ENCODE measurements around the gene PSMD7.
"Not testable (repeated sequence)": the region's sequence is repeated elsewhere in the genome, so short reads cannot be mapped to it uniquely, and the experiment has no call there.

Gene PSMD7

DNA sequence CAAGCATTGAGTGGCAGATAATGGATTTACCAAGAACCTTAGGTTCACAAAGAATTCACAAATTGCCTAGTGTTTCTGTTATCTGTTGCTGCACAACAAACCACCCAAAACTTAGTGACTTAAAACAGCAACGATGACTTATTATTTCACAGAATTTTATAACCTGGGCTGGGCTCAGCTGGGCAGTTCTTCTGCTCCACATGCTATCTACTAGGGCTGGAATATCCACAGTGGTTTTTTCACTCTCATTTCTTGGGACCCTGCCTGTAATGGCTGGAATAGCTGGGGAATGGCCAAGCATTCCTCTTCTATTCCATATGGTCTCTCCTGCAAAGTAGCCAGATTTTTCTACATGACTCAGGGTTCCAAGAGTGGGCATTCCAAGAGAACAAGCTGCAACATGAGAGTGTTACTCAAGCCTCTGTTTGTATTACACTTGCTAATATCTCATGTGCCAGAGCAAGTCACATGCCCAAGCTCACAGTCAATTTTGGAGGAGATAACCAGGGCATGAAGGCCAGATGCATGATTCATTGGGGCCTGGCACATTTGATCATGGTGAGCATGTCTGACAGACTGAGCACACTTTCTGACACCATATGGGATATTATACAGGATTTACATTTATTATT lies 4.9 kb upstream of the PSMD7 start:
- in situ Hi-C loops (cut with MboI; ENCODE audit: low sequenced_read_pairs), result no loop called here

- in situ Hi-C loops (cut with MboI; ENCODE audit: low sequenced_read_pairs), result no loop called here
These were observed 546 bp upstream of the PSMD7 start for GRCh38 chr16:74296104-74296431.

- in situ Hi-C loops (cut with MboI; ENCODE audit: low sequenced_read_pairs), result no loop called here
These were observed 591 bp downstream of the PSMD7 start for GRCh38 chr16:74297145-74297665.

DNA sequence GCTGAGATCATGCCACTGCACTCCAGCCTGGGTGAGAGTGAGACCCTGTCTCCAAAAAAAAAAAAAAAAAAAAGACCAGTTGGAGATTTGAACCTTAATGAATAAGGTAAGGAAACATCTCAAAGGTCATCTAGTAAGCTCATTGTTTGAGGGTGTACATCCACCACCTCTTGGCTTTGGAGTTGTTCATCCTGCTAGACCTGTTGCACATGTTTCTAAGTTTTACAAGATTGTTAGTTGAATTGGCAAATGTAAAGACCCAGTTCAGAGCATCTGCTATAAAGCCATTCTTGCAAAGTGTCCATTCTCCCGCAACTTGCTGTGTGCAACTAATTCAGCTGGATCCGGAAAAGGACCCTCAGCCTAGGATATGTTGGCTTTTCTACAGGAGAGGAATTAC lies 1.5 kb downstream of the PSMD7 start:
- in situ Hi-C loops (cut with MboI; ENCODE audit: low sequenced_read_pairs), result no loop called here

DNA sequence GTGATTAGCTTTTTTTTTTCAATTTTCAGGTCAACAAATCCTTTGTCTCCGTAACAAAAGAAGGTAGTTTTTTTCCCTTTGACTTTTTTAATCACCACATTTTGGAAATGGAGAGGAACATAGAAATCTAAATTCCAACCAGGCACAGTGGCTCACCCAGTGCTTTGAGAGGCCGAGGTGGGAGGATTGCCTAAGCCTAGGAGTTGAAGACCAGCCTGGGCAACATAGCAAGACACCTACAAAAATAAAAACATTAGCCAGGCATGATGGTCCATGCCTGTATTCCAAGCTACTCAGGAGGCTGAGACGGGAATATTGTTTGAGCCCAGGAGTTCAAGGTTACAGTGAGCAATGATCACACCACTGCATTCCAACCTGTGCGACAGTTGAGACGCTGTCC lies 5.7 kb downstream of the PSMD7 start:
- in situ Hi-C loops (cut with MboI; ENCODE audit: low sequenced_read_pairs), result no loop called here

GRCh38 chr16:74304164-74304834 lies 7.7 kb downstream of the PSMD7 start:
- in situ Hi-C loops (cut with MboI; ENCODE audit: low sequenced_read_pairs), result no loop called here

DNA sequence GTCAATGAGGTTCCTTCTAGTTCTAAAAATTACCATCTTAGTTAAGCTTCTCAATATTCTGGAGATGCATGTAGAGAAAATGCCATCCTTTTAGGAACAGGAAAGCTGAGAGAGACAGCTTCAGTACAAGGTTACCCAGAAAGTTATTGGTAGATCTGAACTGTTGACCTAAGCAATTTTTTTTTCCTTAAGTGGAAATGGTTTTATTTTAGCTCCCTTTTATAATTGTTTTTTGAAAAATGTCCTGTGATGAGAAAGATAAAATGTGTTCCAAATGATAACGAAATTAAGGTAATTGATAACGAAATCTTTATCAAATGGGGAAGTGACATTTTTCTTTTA lies 8.2 kb downstream of the PSMD7 start:
- in situ Hi-C loops (cut with MboI; ENCODE audit: low sequenced_read_pairs), result no loop called here

DNA sequence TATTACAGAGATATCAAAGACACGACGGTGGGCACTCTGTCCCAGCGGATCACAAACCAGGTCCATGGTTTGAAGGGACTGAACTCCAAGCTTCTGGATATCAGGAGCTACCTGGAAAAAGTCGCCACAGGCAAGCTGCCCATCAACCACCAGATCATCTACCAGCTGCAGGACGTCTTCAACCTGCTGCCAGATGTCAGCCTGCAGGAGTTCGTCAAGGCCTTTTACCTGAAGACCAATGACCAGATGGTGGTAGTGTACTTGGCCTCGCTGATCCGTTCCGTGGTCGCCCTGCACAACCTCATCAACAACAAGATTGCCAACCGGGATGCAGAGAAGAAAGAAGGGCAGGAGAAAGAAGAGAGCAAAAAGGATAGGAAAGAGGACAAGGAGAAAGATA lies 8.7 kb downstream of the PSMD7 start:
- in situ Hi-C loops (cut with MboI; ENCODE audit: low sequenced_read_pairs), result no loop called here

DNA sequence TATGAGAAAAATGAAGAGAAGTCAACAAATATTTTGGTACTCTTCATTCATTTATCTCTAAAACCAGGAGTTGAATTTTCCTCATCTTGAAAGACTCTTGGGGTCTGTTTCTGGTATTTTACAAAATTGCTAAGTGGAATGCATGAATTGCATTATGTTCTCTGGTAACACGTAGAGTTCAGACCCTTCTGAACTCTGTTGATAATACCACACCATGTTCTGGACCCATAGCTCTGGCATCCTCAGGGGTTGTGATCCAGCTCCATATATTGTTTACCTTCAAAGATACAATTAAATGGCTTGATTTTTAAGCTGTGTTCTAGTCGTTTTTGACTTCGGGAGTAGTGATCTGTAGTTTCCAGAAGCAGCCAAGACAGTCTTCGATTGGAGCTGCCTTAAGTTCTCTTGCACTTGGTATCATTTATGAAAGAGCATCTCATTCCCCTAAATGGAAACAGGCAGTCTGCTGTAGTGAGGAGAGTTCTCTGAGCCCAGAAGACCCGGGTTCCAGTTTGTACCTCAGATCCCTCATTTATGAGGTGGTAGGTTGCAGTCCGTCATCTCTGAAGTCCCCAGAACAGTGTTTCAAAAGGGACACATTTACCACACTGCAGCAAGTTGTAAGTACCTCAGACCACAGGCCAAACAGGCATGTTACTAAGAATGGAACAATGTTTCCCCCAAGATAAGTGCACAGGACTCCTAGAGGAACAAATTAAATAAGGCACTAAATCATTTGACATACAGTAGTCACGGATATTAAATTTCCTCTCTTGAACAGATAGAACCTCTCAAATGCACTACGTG lies 9.6 kb downstream of the PSMD7 start:
- in situ Hi-C loops (cut with MboI; ENCODE audit: low sequenced_read_pairs), result no loop called here

GRCh38 chr16:74307383-74307782 lies 10.8 kb downstream of the PSMD7 start:
- in situ Hi-C loops (cut with MboI; ENCODE audit: low sequenced_read_pairs), result no loop called here

DNA sequence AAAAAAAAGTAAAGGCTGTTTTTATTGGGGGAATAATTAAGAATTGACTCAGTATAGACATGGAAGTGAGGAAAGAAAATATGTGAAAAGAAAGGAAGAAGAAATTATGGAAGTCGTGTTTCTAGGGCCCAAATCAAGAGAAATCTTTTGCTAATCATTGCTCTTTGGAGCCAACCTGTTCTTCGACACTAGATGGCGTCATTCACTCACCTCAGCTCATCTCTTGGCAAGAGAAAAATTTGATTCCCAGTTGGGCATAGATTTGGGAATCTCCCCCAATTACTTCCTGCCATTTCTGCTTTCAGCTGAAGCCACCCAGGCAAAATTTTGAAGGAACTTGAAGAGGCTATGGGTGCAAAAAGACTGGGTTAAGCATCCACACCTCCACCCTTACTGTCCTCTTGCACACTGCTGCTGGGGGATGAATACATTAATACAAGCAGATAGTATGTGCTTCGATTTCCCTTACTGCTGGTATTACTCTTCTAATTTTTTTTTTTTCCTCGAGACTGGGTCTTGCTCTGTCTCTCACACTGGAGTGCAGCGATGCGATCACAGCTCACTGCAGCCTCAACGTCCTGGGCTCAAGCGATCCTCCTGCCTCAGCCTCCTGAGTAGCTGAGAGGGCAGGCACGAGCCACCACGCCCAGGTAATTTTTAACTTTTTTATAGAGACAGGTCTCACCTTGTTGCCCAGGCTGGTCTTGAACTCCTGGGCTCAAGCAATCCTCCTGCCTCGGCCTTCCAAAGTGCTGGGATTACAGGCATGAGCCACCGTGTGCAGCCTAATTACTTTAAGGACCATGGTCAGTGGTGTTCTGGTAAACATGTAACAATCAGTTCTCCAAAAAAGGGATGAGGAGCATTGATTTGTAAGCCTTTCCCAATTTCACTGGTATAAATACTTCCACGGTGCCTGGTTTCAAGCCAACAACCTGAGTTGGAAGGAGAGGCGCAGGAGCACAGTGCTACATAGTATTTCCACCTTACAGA lies 13.5 kb downstream of the PSMD7 start:
- in situ Hi-C loops (cut with MboI; ENCODE audit: low sequenced_read_pairs), result no loop called here

DNA sequence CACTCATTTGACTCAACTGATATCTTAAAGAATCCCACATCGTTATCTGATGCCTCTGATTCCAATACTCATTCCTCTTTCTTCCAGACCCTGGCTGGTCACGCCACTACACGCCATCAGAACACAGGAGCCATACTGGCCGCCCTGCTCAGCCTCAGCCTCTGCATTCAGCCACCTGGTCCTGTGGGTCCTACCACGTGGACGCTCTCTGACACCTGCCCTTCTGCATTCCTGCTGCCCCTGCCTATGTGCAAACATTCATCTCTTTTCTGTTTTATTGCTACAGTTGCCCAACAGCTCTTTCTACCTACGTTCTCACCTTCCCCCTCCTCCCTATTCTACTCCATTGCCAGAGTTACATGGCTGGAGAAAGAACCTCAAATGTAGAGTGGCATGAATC lies 18.4 kb downstream of the PSMD7 start:
- in situ Hi-C loops (cut with MboI; ENCODE audit: low sequenced_read_pairs), result no loop called here

DNA sequence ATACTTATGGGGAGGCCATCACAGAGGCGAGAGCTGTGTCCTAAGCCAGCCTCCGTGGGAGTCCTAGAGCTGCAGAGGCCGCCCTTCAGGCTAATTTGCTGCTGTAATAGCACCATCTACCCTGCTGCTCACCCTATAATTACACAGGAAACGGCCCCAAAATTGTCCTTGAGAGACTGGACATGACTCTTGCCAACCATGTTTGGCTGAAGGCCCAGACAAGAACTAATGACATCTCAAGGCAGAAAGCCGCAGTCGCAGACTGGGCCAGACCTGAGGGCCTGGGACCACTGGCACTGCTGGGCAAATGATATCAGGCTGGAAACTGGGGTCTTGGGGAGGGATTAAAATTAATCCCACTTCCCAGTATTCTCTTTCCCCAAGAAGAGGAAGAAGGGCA lies 24.1 kb downstream of the PSMD7 start:
- in situ Hi-C loops (cut with MboI; ENCODE audit: low sequenced_read_pairs), result no loop called here

- in situ Hi-C loops (cut with MboI; ENCODE audit: low sequenced_read_pairs), result no loop called here
These were observed 24.7 kb downstream of the PSMD7 start for GRCh38 chr16:74321356-74321755.

DNA sequence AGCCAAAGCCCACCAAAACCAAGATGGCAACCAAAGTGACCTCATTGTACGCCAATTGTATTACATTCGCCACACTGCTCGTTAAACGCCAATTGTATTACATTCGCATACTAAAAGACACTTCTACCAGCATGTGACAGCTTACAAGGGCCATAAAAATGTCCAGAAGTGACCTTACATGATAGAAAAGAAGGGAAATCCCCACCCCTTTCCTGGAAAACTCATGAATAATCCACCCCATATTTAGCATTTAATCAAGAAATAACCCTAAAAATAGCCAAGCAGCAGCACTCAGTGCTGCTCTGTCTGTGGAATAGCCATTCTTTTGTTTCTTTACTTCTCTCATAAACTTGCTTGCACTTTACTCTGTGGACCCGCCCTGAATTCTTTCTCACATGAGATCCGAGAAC lies 25.7 kb downstream of the PSMD7 start:
- in situ Hi-C loops (cut with MboI; ENCODE audit: low sequenced_read_pairs), result no loop called here

DNA sequence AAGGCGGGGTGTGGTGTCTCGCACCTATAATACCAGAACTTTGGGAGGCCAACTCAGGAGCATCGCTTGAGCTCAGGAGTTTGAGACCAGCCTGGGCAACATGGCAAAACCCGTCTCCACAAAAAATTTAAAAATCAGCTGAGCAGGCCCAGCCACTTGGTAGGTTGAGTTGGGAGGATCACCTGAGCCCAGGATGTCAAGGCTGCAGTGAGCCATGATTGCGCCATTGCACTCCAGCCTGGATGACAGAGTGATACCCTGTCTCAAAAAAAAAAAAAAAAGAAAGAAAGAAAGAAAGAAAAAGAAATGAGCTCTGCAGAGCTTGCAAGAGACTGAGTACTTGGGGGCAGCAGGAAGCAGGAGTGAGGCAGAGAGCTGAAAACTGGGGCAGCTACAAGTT lies 28.2 kb downstream of the PSMD7 start:
- in situ Hi-C loops (cut with MboI; ENCODE audit: low sequenced_read_pairs), result not testable (repeated sequence)

GRCh38 chr16:74325641-74326040 lies 29.0 kb downstream of the PSMD7 start:
- in situ Hi-C loops (cut with MboI; ENCODE audit: low sequenced_read_pairs), result no loop called here

DNA sequence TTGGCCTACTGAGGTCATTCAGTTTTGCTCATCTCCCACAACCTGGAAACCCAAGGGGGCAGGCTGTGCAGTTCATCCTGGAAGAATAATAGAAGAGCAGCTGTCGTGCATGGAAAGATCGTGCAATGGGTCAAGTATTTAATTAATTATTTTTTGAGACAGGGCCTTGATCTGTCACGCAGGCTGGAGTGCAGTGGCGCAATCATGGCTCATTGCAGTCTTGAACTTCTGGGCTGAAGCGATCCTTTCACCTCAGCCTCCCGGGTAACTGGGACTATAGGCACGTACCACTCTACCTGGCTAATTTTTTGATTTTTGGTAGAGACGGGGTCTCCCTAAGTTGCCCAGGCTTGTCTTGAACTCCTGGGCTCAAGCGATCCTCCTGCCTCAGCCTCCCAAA lies 31.7 kb downstream of the PSMD7 start:
- in situ Hi-C loops (cut with MboI; ENCODE audit: low sequenced_read_pairs), result not testable (repeated sequence)

DNA sequence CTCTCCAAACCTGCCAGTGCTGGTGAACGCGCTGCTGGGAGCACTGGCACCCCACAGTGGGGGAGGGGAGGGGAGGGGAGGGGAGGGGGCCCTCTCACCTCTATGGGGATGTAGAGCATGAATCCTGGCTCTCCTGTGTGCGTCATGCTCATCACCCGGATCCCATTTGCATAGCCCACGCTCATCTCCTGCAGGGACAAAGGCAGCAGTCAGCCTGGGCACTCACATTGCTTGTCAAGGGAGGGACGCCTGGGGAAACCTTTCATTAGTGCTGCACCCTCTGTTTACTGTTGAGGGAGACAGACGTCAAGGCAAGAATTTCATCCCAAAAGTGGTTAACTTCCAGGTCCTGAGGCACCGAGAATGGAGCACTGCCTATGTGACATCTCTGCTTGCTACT lies 35.9 kb downstream of the PSMD7 start:
- in situ Hi-C loops (cut with MboI; ENCODE audit: low sequenced_read_pairs), result not testable (repeated sequence)

DNA sequence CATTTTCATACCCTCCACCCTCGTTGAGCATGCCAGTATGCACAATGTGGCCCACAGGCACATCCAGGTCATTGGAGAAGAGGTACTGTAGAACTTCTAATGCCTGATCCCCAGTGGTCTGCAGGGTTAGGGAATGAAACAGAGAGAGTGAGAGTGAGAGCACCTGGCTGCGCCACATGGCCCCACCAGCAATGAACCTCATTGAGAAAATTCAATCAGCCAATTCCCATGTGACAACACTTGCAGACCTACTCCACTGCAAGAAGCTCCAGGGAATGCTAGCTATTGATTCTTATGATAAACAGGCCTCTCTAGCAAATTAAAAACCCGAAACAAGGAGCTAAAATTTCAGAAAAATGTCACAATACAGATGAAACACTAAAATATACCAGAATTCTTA lies 40.9 kb downstream of the PSMD7 start:
- in situ Hi-C loops (cut with MboI; ENCODE audit: low sequenced_read_pairs), result not testable (repeated sequence)

DNA sequence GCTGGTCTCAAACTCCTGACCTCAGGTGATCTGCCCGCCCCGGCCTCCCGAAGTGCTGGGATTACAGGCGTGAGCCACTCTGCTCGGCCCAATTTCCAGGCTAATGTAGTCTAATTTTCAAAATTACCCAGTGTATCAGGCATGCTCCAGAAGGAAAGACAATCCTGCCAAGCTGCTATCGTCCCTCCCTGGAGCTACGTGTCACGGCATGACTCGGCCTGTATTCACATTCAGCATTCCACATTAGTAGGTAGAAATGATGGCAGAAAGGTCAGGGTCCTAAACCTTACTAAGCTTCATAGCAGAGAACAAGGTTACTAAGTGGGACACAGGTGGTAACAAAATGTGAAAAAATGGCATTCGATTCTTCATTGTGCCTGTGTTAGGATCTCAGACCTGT lies 42.6 kb downstream of the PSMD7 start:
- in situ Hi-C loops (cut with MboI; ENCODE audit: low sequenced_read_pairs), result not testable (repeated sequence)
